ENCODE data around the gene TCEA2. TPM values are rescaled to one million over a fixed set of nuclear protein-coding genes. Genes with fewer than 3 reads are reported as not detected.

TCEA2 gene
- total and polyA plus RNA-seq, 2 donors (not counting 1 experiment from before 2014, with no cell fraction given) = 58.1 to 63.9 TPM

GRCh38 chr20:64068386-64069208, 5.6 kb downstream of the TCEA2 start:
- intact Hi-C loops (cut with micrococcal nuclease) = no loop called here
- WGBS (ENCODE audit: insufficient coverage) = 64% methylated on average over 8 of the region's 12 CpGs
- Histone ChIP-seq H2AFZ (ENCODE audit: insufficient read depth, low read depth, low read length, poor library complexity, severe bottlenecking) (no peak overlapping the region), H3K4me3 (ENCODE audit: control extremely low read depth in 1 of 5, extremely low read depth in 1 of 5, insufficient read depth in 1 of 5, low read depth in 2 of 5, low read length in 4 of 5) (no peak overlapping the region), H3K4me1 (ENCODE audit: control insufficient read depth in 2 of 2, insufficient read depth in 2 of 2, low read length in 2 of 2) (peaks cover 55 to 87% of the 10 kb centered on the region in 2 donors), H4K20me1 (ENCODE audit: control insufficient read depth, insufficient read depth, low read length, poor library complexity, severe bottlenecking) (peaks cover 44% of the 10 kb centered on the region), H3K27ac (ENCODE audit: low read length in 2 of 2) (no peak overlapping the region), H3K79me2 (ENCODE audit: control insufficient read depth, insufficient read depth, low read length) (peaks cover 25% of the 10 kb centered on the region), H3K4me2 (replicated peaks; ENCODE audit: low read depth, low read length, poor library complexity, severe bottlenecking) (no peak overlapping the region), H3K27me3 (replicated peaks in 1 of 4; ENCODE audit: control extremely low read depth in 1 of 4, control insufficient read depth in 3 of 4, insufficient read depth in 4 of 4, low read length in 3 of 4) (no peaks in the 10 kb centered on the region), H3K9me3 (ENCODE audit: control extremely low read depth in 1 of 3, control insufficient read depth in 2 of 3, insufficient read depth in 1 of 3, low read length in 2 of 3) (no peaks in the 10 kb centered on the region), H3K36me3 (replicated peaks in 1 of 2; ENCODE audit: control extremely low read depth in 1 of 2, control insufficient read depth in 1 of 2, extremely low read depth in 1 of 2, insufficient read depth in 2 of 2, low read length in 1 of 2) (peaks cover 0 to 20% of the 10 kb centered on the region in 2 experiments), H3K9ac (ENCODE audit: low read length) (no peak overlapping the region)
- ChIA-PET CTCF (interaction anchor here (1.1 to 2.3 kb wide), 7 partner anchors 9 to 52 kb away, joined by 3 to 10 read pairs (median 8); partner anchors contain the start of genes LKAAEAR1 and RGS19), POLR2A (interaction anchor here (2.5 kb wide), 1 partner anchor 10 kb away, joined by 19 read pairs; the partner anchor contains the start of genes OPRL1 and RGS19)
- no peak for ATAC-seq (ENCODE audit: low read depth)
- DNase-seq = no peak
- Mint-ChIP-seq H3K27me3 (no peaks in the 10 kb centered on the region), H3K27ac (peak overlapping the region; percentile 53), H3K4me3 (no peak overlapping the region), H3K9me3 (ENCODE audit: insufficient read depth) (no peaks in the 10 kb centered on the region), H3K4me1 (peaks cover 68% of the 10 kb centered on the region)
- no peak for TF ChIP-seq EZH2 (IDR thresholded peaks at IDR 0.05; ENCODE audit: borderline replicate concordance, insufficient read depth, low read depth, low read length, poor library complexity, severe bottlenecking)
- TF ChIP-seq, protein P1, sequence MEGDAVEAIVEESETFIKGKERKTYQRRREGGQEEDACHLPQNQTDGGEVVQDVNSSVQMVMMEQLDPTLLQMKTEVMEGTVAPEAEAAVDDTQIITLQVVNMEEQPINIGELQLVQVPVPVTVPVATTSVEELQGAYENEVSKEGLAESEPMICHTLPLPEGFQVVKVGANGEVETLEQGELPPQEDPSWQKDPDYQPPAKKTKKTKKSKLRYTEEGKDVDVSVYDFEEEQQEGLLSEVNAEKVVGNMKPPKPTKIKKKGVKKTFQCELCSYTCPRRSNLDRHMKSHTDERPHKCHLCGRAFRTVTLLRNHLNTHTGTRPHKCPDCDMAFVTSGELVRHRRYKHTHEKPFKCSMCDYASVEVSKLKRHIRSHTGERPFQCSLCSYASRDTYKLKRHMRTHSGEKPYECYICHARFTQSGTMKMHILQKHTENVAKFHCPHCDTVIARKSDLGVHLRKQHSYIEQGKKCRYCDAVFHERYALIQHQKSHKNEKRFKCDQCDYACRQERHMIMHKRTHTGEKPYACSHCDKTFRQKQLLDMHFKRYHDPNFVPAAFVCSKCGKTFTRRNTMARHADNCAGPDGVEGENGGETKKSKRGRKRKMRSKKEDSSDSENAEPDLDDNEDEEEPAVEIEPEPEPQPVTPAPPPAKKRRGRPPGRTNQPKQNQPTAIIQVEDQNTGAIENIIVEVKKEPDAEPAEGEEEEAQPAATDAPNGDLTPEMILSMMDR (IDR thresholded peaks at IDR 0.05) = no peak

GRCh38 chr20:64069209-64069613, 6.2 kb downstream of the TCEA2 start:
- H3K27ac ChIP-seq (ENCODE audit: low read length in 2 of 2) = no peak overlapping the region
- Mint-ChIP-seq H3K27me3 (no peaks in the 10 kb centered on the region), H3K4me3 (no peak overlapping the region), H3K9me3 (ENCODE audit: insufficient read depth) (no peaks in the 10 kb centered on the region), H3K27ac (peak overlapping the region; percentile 53), H3K4me1 (peaks cover 64% of the 10 kb centered on the region)
- no peaks in the 10 kb centered on the region for H3K27me3 ChIP-seq (replicated peaks in 1 of 4; ENCODE audit: control extremely low read depth in 1 of 4, control insufficient read depth in 3 of 4, insufficient read depth in 4 of 4, low read length in 3 of 4)
- no peak for DNase-seq
- H3K36me3 ChIP-seq (replicated peaks in 1 of 2; ENCODE audit: control extremely low read depth in 1 of 2, control insufficient read depth in 1 of 2, extremely low read depth in 1 of 2, insufficient read depth in 2 of 2, low read length in 1 of 2) = peaks cover 0 to 26% of the 10 kb centered on the region in 2 experiments
- no peak for ATAC-seq (ENCODE audit: low read depth)
- POLR2A ChIA-PET = interaction anchor here (1.0 to 2.5 kb wide), 2 partner anchors 9 to 89 kb away, joined by 3 to 19 read pairs; partner anchors contain the start of genes OPRL1, PRPF6 and RGS19
- H2AFZ ChIP-seq (ENCODE audit: insufficient read depth, low read depth, low read length, poor library complexity, severe bottlenecking) = no peak overlapping the region
- H3K79me2 ChIP-seq (ENCODE audit: control insufficient read depth, insufficient read depth, low read length) = peaks cover 25% of the 10 kb centered on the region
- 83% methylated on average over 20 of the region's 20 CpGs for WGBS (ENCODE audit: insufficient coverage)
- intact Hi-C loops (cut with micrococcal nuclease) = no loop called here
- H3K9ac ChIP-seq (ENCODE audit: low read length) = no peak overlapping the region
- H3K4me3 ChIP-seq (ENCODE audit: control extremely low read depth in 1 of 5, extremely low read depth in 1 of 5, insufficient read depth in 1 of 5, low read depth in 2 of 5, low read length in 4 of 5) = no peak overlapping the region
- TF ChIP-seq, protein P1 (IDR thresholded peaks at IDR 0.05) = no peak
- no peak for TF ChIP-seq EZH2 (IDR thresholded peaks at IDR 0.05; ENCODE audit: borderline replicate concordance, insufficient read depth, low read depth, low read length, poor library complexity, severe bottlenecking)
- H3K4me2 ChIP-seq (replicated peaks; ENCODE audit: low read depth, low read length, poor library complexity, severe bottlenecking) = no peak overlapping the region
- peaks cover 49 to 84% of the 10 kb centered on the region in 2 donors for H3K4me1 ChIP-seq (ENCODE audit: control insufficient read depth in 2 of 2, insufficient read depth in 2 of 2, low read length in 2 of 2)
- no peaks in the 10 kb centered on the region for H3K9me3 ChIP-seq (ENCODE audit: control extremely low read depth in 1 of 3, control insufficient read depth in 2 of 3, insufficient read depth in 1 of 3, low read length in 2 of 3)
- CTCF ChIA-PET = interaction anchor here (0.7 to 2.3 kb wide), 11 partner anchors 9 to 51 kb away, joined by 3 to 10 read pairs (median 8); partner anchors contain the start of genes LKAAEAR1 and RGS19
- H4K20me1 ChIP-seq (ENCODE audit: control insufficient read depth, insufficient read depth, low read length, poor library complexity, severe bottlenecking) = peaks cover 47% of the 10 kb centered on the region

Data from B cell (primary cell).